ENCODE results near the gene SHISA9. TPM values are rescaled to one million over a fixed set of nuclear protein-coding genes. Genes with fewer than 3 reads are reported as not detected.

SHISA9 gene
- total RNA-seq, 2 donors from 2014 or later, result 1.8 to 4.6 TPM

GRCh38 chr16:12930881-12931280 is 29.5 kb downstream of the SHISA9 start:
- DNase-seq (no peak), ATAC-seq (no peak)
- WGBS, 2 donors, result 67 to 68% methylated on average over 4 of the region's 4 CpGs
- Histone ChIP-seq H3K4me1 (no peaks in the 10 kb centered on the region), H3K27ac (no peak overlapping the region), H3K4me3 (no peak overlapping the region), H3K36me3 (replicated peaks in 1 of 2; ENCODE audit: insufficient read depth in 1 of 2, low read depth in 2 of 2) (no peaks in the 10 kb centered on the region), H3K9me3 (no peaks in the 10 kb centered on the region), H3K27me3 (no peaks in the 10 kb centered on the region)
- intact Hi-C loops (cut with DNase I), result no loop called here
- no peak for TF ChIP-seq POLR2A (IDR thresholded peaks at IDR 0.05)
- no peak for TF ChIP-seq CTCF (IDR thresholded peaks at IDR 0.05)

GRCh38 chr16:12936391-12936790 is 35.0 kb downstream of the SHISA9 start:
- intact Hi-C loops (cut with DNase I), result no loop called here
- no peak for TF ChIP-seq CTCF (IDR thresholded peaks at IDR 0.05)
- no peak for TF ChIP-seq POLR2A (IDR thresholded peaks at IDR 0.05)
- DNase-seq (no peak), ATAC-seq (no peak)
- Histone ChIP-seq H3K9me3 (no peaks in the 10 kb centered on the region), H3K27me3 (no peaks in the 10 kb centered on the region), H3K4me3 (no peak overlapping the region), H3K27ac (no peak overlapping the region), H3K36me3 (replicated peaks in 1 of 2; ENCODE audit: insufficient read depth in 1 of 2, low read depth in 2 of 2) (no peaks in the 10 kb centered on the region), H3K4me1 (no peaks in the 10 kb centered on the region)
- 58 to 61% methylated on average over 2 of the region's 2 CpGs for WGBS, 2 donors

DNA sequence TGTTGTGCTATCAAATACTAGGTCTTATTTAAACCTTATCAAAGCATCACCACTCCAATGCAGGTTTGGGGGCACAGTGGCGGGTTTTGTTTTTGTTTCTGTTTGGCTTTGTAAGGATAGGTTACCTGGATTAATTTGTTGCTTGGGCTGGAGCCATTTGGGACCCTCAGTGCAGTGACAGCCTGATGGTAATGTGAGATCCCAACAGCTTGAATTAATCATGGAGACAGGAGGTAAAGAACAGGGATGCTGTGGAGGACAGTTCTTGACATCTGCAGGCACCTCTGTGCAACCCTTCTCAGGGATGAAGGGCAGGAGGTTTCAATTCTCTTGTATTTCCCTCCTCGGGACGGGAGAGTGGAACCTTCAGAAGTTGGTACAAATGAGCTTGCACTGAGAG is 40.5 kb downstream of the SHISA9 start:
- no peaks in the 10 kb centered on the region for H3K36me3 ChIP-seq (replicated peaks in 1 of 2; ENCODE audit: insufficient read depth in 1 of 2, low read depth in 2 of 2)
- H3K9me3 ChIP-seq, result peaks cover 0 to 5% (median 0%) of the 10 kb centered on the region in 3 donors
- no peak for ATAC-seq
- DNase-seq, result no peak
- no peak overlapping the region for H3K4me3 ChIP-seq
- TF ChIP-seq POLR2A (IDR thresholded peaks at IDR 0.05), result no peak
- no peak for TF ChIP-seq CTCF (IDR thresholded peaks at IDR 0.05)
- WGBS, 2 donors, result 59 to 62% methylated on average over 3 of the region's 3 CpGs
- no peak overlapping the region for H3K27ac ChIP-seq
- intact Hi-C loops (cut with DNase I), result no loop called here
- H3K27me3 ChIP-seq, result no peaks in the 10 kb centered on the region
- no peaks in the 10 kb centered on the region for H3K4me1 ChIP-seq

DNA sequence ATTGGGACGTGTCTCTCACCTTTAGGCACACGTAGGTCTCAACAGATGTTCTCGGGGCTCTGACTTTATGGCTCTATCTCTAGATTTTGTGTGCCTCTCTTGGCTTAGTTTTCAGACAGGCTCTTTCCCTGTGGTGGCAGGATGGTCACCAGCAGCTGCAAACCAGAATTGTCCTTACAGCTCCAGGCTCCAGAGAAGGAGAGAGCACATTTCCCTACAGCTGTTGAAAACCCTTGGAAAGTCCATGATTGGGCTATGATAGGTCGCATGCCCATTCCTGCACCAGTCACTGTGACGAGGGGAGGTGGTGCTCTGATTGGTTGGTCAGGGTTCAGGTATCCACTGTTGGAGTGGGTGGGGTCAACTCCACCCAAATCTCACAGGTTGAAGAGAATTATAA is 41.5 kb downstream of the SHISA9 start:
- Histone ChIP-seq H3K36me3 (replicated peaks in 1 of 2; ENCODE audit: insufficient read depth in 1 of 2, low read depth in 2 of 2) (no peaks in the 10 kb centered on the region), H3K4me3 (no peak overlapping the region), H3K27me3 (no peaks in the 10 kb centered on the region), H3K9me3 (peaks cover 0 to 5% (median 0%) of the 10 kb centered on the region in 3 donors), H3K27ac (no peak overlapping the region), H3K4me1 (no peaks in the 10 kb centered on the region)
- DNase-seq (no peak), ATAC-seq (no peak)
- 55 to 68% methylated on average over 5 of the region's 5 CpGs for WGBS, 2 donors
- intact Hi-C loops (cut with DNase I), result no loop called here
- TF ChIP-seq CTCF (IDR thresholded peaks at IDR 0.05) (no peak), POLR2A (IDR thresholded peaks at IDR 0.05) (no peak)

DNA sequence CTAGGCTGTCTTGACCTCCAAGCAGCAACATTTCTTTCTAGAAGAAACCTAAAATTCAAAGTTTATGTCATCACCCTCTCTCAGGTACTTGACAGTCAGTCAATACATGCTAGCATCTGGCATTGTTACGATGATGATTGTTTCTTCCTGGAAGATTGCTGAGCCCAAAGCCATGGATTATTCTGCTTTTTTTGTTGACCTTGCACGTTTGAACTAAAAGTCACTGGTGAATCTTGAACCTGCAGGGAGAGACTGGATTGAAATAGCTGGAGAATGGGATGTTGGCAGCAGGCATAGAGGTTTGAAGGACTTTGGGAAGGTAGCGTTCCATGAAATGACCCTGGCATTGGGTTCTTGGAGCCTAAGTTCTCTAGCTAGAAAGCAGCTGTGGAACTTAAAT is 42.9 kb downstream of the SHISA9 start:
- H3K36me3 ChIP-seq (replicated peaks in 1 of 2; ENCODE audit: insufficient read depth in 1 of 2, low read depth in 2 of 2), result no peaks in the 10 kb centered on the region
- H3K4me1 ChIP-seq, result no peaks in the 10 kb centered on the region
- TF ChIP-seq POLR2A (IDR thresholded peaks at IDR 0.05) (no peak), CTCF (IDR thresholded peaks at IDR 0.05) (no peak)
- H3K27me3 ChIP-seq, result no peaks in the 10 kb centered on the region
- ATAC-seq (no peak), DNase-seq (no peak)
- no peak overlapping the region for H3K4me3 ChIP-seq
- 66 to 72% methylated on average over 3 of the region's 3 CpGs for WGBS, 2 donors
- no peak overlapping the region for H3K27ac ChIP-seq
- peaks cover 0 to 5% (median 0%) of the 10 kb centered on the region in 3 donors for H3K9me3 ChIP-seq
- intact Hi-C loops (cut with DNase I), result no loop called here
